GM21367 (cell line): Measurements from ENCODE around the gene ASB4.

Source experiments
- ATAC-seq: cut with Tn5 transposase; IDR thresholded peaks from one replicate; pipeline ENCODE4 v1.9.1; 2021; ENCODE audit not compliant: unreplicated experiment

ASB4 gene

GRCh38 chr7:95525503-95525902 lies 39.8 kb downstream of the ASB4 start:
- no peak for ATAC-seq

GRCh38 chr7:95526128-95526738 lies 40.5 kb downstream of the ASB4 start:
- ATAC-seq, result no peak

GRCh38 chr7:95527033-95527775 lies 41.5 kb downstream of the ASB4 start:
- no peak for ATAC-seq

GRCh38 chr7:95527776-95528250 lies 42.1 kb downstream of the ASB4 start:
- ATAC-seq, result no peak

- ATAC-seq, result no peak
Measured at GRCh38 chr7:95529701-95530100, 44.0 kb downstream of the ASB4 start.

- no peak for ATAC-seq
Measured at GRCh38 chr7:95530881-95531280, 45.1 kb downstream of the ASB4 start.

- no peak for ATAC-seq
Measured at GRCh38 chr7:95531605-95532219, 46.0 kb downstream of the ASB4 start.

GRCh38 chr7:95534796-95535195 lies 49.1 kb downstream of the ASB4 start:
- ATAC-seq, result no peak

GRCh38 chr7:95535662-95536061 lies 49.9 kb downstream of the ASB4 start:
- no peak for ATAC-seq

GRCh38 chr7:95536656-95537311 lies 51.0 kb downstream of the ASB4 start:
- no peak for ATAC-seq

GRCh38 chr7:95537468-95537867 lies 51.7 kb downstream of the ASB4 start:
- ATAC-seq, result no peak

GRCh38 chr7:95539426-95539825 lies 53.7 kb downstream of the ASB4 start:
- no peak for ATAC-seq

- ATAC-seq, result no peak
Measured at GRCh38 chr7:95540366-95540765, 54.6 kb downstream of the ASB4 start.

GRCh38 chr7:95543312-95543711 lies 57.6 kb downstream of the ASB4 start:
- ATAC-seq, result no peak

- no peak for ATAC-seq
Measured at GRCh38 chr7:95544171-95544570, 58.4 kb downstream of the ASB4 start.

- no peak for ATAC-seq
Measured at GRCh38 chr7:95545007-95545615, 59.4 kb downstream of the ASB4 start.

- ATAC-seq, result no peak
Measured at GRCh38 chr7:95545673-95546072, 59.9 kb downstream of the ASB4 start.

- no peak for ATAC-seq
Measured at GRCh38 chr7:95546647-95547046, 60.9 kb downstream of the ASB4 start.

- no peak for ATAC-seq
Measured at GRCh38 chr7:95547361-95548348, 61.9 kb downstream of the ASB4 start.
